Activated T-cell treated with anti-CD3 and anti-CD28 coated beads, Interleukin-2, amount 50 U/mL, for 1 hour (primary cell): Measurements from ENCODE around the gene SDK1.

Source experiments
- DNase-seq: peaks from one replicate; pipeline ENCODE4 v3.0.0-alpha.2; 2020

SDK1 gene

DNA sequence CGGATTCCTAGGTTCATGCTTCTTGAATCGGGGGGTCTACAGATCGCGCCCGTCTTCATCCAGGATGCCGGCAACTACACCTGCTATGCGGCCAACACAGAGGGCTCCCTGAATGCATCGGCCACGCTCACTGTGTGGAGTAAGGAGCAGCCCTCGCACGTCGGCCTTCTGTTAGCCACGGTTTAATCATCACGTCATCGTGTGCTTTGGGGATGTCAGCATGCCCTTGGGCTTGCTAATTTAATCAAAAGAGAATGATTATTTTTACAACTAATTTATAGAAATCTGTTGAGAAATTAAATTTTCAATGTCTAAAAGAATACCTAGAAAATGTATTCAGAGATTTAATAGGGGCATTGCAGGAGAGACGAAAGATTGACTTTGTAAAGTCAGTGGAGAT lies 668.2 kb downstream of the SDK1 start:
- DNase-seq: no peak

GRCh38 chr7:3971323-3971722 lies 670.3 kb downstream of the SDK1 start:
- no peak for DNase-seq

- DNase-seq: no peak
Observed at GRCh38 chr7:3973264-3973663, 672.2 kb downstream of the SDK1 start.

DNA sequence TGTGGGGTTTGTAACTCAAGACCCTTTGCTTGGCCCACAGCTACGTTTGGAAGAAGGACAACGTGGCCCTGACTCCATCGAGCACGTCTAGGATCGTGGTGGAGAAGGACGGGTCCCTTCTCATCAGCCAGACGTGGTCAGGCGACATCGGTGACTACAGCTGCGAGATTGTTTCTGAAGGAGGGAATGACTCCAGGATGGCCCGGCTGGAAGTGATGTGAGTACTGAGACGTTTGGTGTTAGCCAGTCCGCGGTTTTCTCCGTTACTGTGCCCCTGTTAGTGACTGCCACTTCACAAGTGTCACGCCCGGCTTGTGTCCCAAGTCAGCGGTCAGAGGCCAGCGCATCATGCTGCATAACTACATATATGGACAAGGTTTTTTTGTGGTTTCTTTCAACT lies 673.3 kb downstream of the SDK1 start:
- DNase-seq: no peak

- no peak for DNase-seq
Observed at GRCh38 chr7:3975371-3975770, 674.3 kb downstream of the SDK1 start.

DNA sequence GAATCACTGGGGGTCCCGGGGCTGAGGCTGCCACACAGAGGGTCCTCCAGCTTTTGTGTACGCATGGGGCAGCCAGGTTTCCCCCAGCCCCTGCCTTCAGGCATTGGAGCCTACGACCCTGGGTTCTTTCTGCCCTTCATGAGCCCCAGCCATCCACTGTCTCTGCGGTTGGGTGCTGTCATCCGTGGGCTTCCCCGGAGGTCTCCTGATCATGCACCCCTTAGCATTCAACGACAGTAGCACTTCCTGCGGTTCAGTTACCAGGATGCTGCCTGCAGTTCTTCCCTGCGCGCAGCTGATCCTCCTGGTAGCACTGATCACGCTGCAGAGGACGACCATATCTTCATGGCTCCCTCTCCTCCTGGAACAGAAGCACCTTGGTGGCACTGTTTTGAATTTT lies 676.3 kb downstream of the SDK1 start:
- DNase-seq: no peak

DNA sequence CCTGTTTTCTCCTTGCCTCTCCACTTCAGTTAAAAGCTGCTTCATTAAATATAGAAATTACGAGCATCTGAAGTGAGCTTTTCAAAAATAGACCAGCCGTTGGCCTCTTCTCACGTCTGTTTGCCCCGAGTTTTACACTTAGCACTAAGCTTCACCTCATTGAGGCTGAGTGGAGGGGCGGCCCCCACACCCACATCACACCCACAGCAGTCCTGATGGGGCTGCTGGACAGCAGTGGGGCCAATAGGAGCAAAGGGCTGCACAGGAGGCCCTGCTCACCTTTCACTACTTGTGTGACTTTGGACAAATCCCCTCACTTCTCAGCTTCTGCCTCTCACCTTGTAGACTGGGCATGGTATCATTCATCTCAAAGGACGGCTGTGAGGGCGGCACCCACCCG lies 677.8 kb downstream of the SDK1 start:
- DNase-seq: no peak

DNA sequence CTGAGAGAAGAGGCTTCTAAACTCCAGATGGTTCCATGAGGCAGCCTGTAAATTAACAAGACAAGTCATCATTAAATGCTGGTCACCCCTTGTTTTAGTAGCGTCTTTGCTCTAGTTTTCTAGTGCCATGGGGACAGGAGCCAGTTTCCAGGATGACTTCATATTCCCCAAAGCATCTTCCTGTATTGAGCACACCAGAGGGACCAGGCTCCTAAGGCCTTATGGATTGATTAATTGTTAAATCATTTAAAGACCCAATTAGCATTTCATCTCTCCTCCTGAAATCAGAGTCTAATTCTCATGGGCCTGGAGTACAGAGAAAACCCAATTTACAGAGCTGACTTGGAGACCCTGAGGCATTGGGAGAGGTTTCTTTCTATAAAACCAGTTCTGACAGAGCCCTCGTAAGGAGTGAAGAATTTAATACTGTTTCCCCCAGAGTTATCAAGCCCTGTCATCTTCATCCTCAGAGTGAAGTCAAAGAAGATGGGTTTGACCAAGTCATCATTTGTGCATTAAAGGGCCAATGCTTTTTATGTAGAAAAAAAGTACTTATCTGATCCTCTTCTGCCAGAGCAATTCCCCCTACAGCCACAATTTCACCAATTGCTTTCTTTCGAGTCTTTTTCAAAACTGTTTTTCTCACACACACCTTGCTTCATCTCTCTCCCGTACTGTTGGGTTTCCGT lies 678.7 kb downstream of the SDK1 start:
- no peak for DNase-seq

DNA sequence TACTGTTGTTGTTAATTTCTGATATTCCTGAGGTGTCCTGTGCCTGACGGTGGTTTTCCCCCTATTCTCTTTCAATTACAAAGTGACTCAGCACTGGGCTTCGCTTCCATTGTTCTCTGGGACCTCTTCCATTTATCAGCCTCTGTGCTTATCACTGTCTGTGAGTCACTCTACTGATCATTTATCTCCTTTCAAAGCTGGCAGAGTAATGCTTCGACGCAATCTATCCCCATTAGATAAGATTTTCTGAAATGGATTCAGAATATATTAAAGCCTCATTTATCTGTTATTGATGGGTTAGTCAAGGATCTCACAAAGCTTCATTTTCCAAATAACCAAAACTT lies 679.2 kb downstream of the SDK1 start:
- no peak for DNase-seq

GRCh38 chr7:3981281-3981680 lies 680.2 kb downstream of the SDK1 start:
- no peak for DNase-seq

- DNase-seq: no peak
Observed at GRCh38 chr7:3984456-3984855, 683.4 kb downstream of the SDK1 start.

DNA sequence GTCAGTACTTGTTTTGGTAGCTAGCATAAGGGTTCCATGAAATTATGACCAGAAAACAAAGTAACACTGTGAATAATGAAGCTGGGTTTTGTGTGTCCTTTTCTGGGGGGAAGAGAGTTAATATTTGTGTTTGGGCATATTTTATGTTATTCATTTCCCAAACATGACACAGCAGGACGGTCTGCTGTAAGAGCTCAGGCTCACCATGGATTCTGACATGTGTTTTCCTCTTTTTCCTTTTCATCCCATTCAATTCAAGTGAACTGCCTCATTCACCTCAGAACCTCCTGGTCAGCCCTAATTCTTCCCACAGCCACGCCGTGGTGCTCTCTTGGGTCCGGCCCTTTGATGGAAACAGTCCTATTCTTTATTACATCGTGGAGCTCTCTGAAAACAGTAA lies 685.9 kb downstream of the SDK1 start:
- no peak for DNase-seq

DNA sequence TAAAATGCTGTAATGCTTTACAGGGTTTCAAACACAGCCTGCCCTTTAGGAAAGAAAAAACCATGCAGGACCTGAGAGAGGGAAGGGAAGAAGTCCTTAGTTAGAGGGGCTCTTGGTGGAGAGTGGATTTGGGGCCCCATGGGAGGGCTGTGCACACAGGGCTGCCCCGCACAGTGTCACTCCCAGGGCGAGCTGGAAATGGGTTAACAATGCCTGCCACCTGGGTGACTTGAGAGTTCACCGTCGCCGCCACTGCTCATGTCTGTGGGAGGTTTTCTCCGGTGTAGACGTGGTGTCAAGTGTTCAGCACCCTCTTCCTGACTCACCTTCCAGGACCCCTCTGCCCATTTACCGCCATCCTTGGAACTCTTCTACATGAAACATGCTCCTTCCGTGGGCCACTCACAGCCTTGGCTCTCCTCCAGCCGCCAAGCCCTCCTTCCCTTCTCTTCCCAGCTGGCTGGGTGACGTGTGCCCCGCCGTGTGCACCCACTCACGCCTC lies 686.4 kb downstream of the SDK1 start:
- no peak for DNase-seq

- no peak for DNase-seq
Observed at GRCh38 chr7:3989723-3990122, 688.7 kb downstream of the SDK1 start.

DNA sequence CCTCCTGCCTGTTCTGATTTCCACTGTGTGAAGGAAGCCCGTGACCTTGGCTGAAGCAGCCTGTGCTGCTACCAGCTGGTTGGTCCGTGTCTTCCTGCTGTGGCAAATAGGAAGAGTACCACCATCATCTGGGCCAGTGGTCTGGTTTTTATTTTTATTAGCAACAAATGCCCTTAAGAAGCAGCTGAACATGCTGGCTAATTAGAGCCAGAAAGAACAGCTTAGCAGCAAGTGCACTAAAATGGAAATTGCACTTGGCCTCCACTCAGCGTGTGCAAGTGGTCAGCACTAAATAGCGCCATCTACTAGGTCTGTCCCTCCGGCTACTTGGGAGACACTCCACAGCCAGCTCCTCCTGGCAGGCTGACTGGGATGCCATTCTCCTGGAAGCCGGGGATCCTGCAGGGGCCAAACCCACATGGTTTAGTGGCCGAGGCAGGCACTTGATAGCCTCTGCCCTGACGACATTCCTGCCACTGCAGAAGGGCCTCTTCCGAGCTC lies 690.7 kb downstream of the SDK1 start:
- DNase-seq: no peak

DNA sequence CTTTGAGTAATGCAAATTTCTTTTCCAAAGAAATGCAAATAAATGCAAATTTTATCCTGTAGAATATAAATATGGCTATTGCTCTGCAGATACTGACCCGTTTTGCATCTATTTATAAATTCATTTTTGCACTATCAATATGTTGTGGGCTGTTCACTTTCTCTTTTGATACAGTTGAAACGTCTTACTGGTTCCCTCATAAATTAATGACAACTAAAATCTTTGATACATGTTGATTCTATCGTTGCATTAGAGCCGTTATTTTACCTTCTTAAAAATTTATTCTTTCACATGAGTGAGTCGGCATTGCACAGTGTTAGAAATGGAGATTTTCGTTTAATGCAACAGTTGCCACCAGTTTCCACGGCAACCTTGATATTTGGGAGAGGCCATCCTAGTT lies 691.8 kb downstream of the SDK1 start:
- no peak for DNase-seq

GRCh38 chr7:3994764-3995163 lies 693.7 kb downstream of the SDK1 start:
- DNase-seq: no peak

DNA sequence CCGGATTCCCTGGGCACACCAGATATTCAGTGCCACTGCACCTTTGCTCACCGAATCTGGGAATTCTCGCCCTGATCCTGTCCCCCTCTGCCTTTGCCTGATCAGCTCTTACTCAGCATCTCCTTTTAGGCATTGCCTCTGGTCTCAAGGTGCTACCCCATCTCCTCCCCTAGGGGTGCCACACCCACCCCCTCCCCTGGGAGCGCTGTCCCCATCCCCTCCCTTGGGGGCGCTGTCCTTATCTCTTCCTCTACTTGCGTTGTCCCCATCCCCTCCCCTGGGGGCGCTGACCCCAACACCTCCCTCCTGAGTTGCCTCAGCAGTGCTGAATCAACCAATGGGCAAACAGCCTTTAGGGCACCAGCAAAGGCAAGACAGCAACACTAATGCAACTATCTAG lies 694.1 kb downstream of the SDK1 start:
- DNase-seq: no peak

DNA sequence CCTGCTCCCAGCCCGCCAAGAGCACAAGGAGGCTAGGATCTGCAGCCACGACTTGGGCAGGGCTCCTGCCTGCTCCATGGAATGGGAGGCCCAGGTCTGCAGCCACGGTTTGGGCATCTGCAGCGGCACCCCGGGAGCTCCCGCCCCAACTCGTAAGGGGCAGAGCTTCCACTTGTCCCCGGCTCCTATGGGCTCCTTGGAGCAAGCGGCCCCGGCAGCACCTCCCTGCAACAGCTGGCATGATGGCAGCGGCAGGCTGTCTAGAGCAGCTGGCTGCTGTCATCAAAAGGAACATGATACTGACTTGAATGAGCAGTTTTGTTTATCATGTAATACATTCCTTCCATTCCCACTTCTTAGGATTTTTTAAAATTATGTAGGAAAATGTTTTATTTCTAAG lies 697.0 kb downstream of the SDK1 start:
- no peak for DNase-seq

DNA sequence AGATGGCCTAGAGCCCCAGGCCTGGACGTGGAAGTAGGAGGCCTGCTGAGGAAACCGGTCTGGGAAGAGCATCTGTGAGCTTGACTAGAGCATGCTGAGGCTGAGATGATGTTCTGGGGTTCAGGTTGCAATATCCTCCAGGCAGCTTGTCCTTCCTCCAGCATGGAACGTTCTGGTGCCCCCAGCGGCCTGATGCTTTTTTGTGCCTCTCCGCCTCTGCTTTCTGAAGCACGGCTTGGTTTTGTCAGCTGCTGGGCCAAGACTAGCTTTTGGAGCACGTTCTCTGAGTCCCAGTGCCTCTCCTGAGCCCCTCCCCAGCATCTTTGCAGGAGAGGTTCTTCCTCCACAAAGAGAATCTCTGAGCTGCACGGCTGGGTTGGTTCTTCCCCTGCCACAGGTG lies 699.1 kb downstream of the SDK1 start:
- no peak for DNase-seq

GRCh38 chr7:4000934-4001333 lies 699.9 kb downstream of the SDK1 start:
- DNase-seq: no peak

DNA sequence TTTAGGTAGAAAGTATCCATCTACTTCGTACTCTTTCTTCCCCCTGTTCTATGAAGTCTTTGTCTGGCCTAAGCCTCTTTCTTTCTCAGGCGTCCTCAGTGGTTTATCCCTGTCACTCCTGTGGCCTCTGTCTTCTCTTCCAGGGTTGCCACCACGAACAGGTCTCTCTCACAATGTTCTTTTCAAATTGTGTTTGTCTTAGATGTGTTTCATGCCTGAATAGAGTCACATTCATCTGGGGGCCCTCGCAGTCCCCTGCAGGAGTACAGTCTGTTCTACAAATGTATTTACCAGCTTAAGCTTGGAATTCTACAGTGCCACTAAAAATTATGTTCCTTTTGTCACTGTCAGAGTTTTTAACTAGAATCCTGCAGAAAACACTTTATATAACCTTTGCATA lies 700.7 kb downstream of the SDK1 start:
- DNase-seq: no peak

- DNase-seq: no peak
Observed at GRCh38 chr7:4003503-4003902, 702.5 kb downstream of the SDK1 start.

- DNase-seq: no peak
Observed at GRCh38 chr7:4006687-4007086, 705.6 kb downstream of the SDK1 start.
